Mesenchymal stem cell (in vitro differentiated cells and primary cell): ENCODE measurements around the gene GREM2.

Source experiments
- DNase-seq: peaks from one replicate; pipeline ENCODE4 v3.0.0-alpha.2; 2013
- H2AFZ ChIP-seq: one replicate; pipeline ENCODE4 v1.6.1; 2013; ENCODE audit warnings: low read depth, mild to moderate bottlenecking, control low read depth, inconsistent platforms, low read length, moderate library complexity
- H2AK5ac ChIP-seq: 2 replicates; pipeline ENCODE4 v1.6.1; 2013; ENCODE audit warnings: low read length, moderate library complexity, mild to moderate bottlenecking, inconsistent platforms; ENCODE audit not compliant: severe bottlenecking
- H2BK120ac ChIP-seq: one replicate; pipeline ENCODE4 v1.6.1; 2013; ENCODE audit warnings: low read depth, mild to moderate bottlenecking, inconsistent platforms, low read length, moderate library complexity
- H2BK12ac ChIP-seq, 2 experiments: one replicate each; pipeline ENCODE4 v1.6.1; 2013; ENCODE audit warnings: inconsistent platforms in 2 of 2, low read length in 2 of 2, mild to moderate bottlenecking in 2 of 2, moderate library complexity in 2 of 2, control low read depth in 1 of 2
- H2BK15ac ChIP-seq: one replicate; pipeline ENCODE4 v1.6.1; 2013; ENCODE audit warnings: mild to moderate bottlenecking, low read depth, inconsistent platforms; ENCODE audit not compliant: poor library complexity, severe bottlenecking
- H2BK5ac ChIP-seq: 2 replicates; pipeline ENCODE4 v1.6.1; 2013; ENCODE audit warnings: low read depth, mild to moderate bottlenecking, low read length, control low read depth, inconsistent platforms; ENCODE audit not compliant: poor library complexity, severe bottlenecking
- H3K14ac ChIP-seq, 2 experiments: one replicate each; pipeline ENCODE4 v1.6.1; 2013; ENCODE audit warnings: inconsistent platforms in 2 of 2, low read length in 2 of 2, control low read depth in 1 of 2, mild to moderate bottlenecking in 1 of 2, moderate library complexity in 1 of 2
- H3K18ac ChIP-seq, 2 experiments: one replicate each; pipeline ENCODE4 v1.6.1; 2013; ENCODE audit warnings: inconsistent platforms in 2 of 2, low read length in 2 of 2, control low read depth in 1 of 2, low read depth in 1 of 2, mild to moderate bottlenecking in 1 of 2
- H3K23ac ChIP-seq, 2 experiments: one replicate each; pipeline ENCODE4 v1.6.1; 2013; ENCODE audit warnings: inconsistent platforms in 2 of 2, low read length in 2 of 2, mild to moderate bottlenecking in 2 of 2, moderate library complexity in 2 of 2, control low read depth in 1 of 2
- H3K27ac ChIP-seq: 2 replicates; pipeline ENCODE4 v1.5.1; 2013; ENCODE audit warnings: mild to moderate bottlenecking, moderate library complexity, low read length, control low read depth, inconsistent platforms; ENCODE audit not compliant: poor library complexity, severe bottlenecking
- H3K27me3 ChIP-seq, 2 experiments: 2 replicates each; pipeline versions ENCODE4 v1.6.1 to v1.7.0; 2013; ENCODE audit warnings: low read length in 2 of 2, mild to moderate bottlenecking in 2 of 2, moderate library complexity in 2 of 2, control low read depth in 1 of 2, inconsistent platforms in 1 of 2; ENCODE audit not compliant: control insufficient read depth in 1 of 2, insufficient read depth in 1 of 2
- H3K36me3 ChIP-seq, 2 experiments: 2 replicates each; pipeline versions ENCODE4 v1.6.1 to v1.7.0; 2013; ENCODE audit warnings: low read length in 2 of 2, control low read depth in 1 of 2, inconsistent platforms in 1 of 2, low read depth in 1 of 2, mild to moderate bottlenecking in 1 of 2; ENCODE audit not compliant: insufficient read depth in 2 of 2, control insufficient read depth in 1 of 2
- H3K4ac ChIP-seq, 2 experiments: one replicate each; pipeline ENCODE4 v1.6.1; 2013; ENCODE audit warnings: inconsistent platforms in 2 of 2, low read length in 2 of 2, mild to moderate bottlenecking in 2 of 2, moderate library complexity in 2 of 2, control low read depth in 1 of 2, low read depth in 1 of 2
- H3K4me1 ChIP-seq: 2 replicates; pipeline ENCODE4 v1.6.1; 2013; ENCODE audit warnings: low read depth, low read length, control low read depth; ENCODE audit not compliant: control insufficient read depth, insufficient read depth
- H3K4me2 ChIP-seq: 2 replicates; pipeline ENCODE4 v1.6.1; 2013; ENCODE audit warnings: low read length, mild to moderate bottlenecking, inconsistent platforms; ENCODE audit not compliant: poor library complexity, severe bottlenecking
- H3K4me3 ChIP-seq, 2 experiments: 2 replicates each; pipeline versions ENCODE4 v1.5.1 to v1.7.0; 2013; ENCODE audit warnings: low read length in 2 of 2, mild to moderate bottlenecking in 2 of 2, control low read depth in 1 of 2, low read depth in 1 of 2; ENCODE audit not compliant: insufficient read depth in 1 of 2
- H3K79me1 ChIP-seq: replicated peaks from 2 replicates; pipeline ENCODE4 v1.6.1; 2013; ENCODE audit warnings: mild to moderate bottlenecking, control low read depth, low read length, inconsistent platforms; ENCODE audit not compliant: poor library complexity, severe bottlenecking
- H3K9ac ChIP-seq: 2 replicates; pipeline ENCODE4 v1.7.0; 2013; ENCODE audit warnings: mild to moderate bottlenecking, low read length, moderate library complexity
- H3K9me3 ChIP-seq: 2 replicates; pipeline ENCODE4 v1.7.0; 2013; ENCODE audit warnings: mild to moderate bottlenecking, low read length; ENCODE audit not compliant: control insufficient read depth
- H4K8ac ChIP-seq: one replicate; pipeline ENCODE4 v1.6.1; 2013; ENCODE audit warnings: inconsistent platforms, mild to moderate bottlenecking, low read length, moderate library complexity
- H4K91ac ChIP-seq: one replicate; pipeline ENCODE4 v1.6.1; 2013; ENCODE audit warnings: mild to moderate bottlenecking, low read length, inconsistent platforms
- WGBS: methylation state at CpG from one replicate; pipeline ENCODE4 v1.1.7; 2013; ENCODE audit warnings: mixed read lengths; 5-methylcytosine and 5-hydroxymethylcytosine counted together

Gene GREM2

GRCh38 chr1:240575981-240576662, 35.8 kb downstream of the GREM2 start:
- H3K4me3 ChIP-seq, result peak overlapping the region in 1 of 2 experiments; percentile 72
- no peak overlapping the region for H2BK120ac ChIP-seq
- peak; percentile 75 for DNase-seq
- no peak overlapping the region for H2BK15ac ChIP-seq
- no peak overlapping the region for H3K18ac ChIP-seq
- peaks cover 0 to 24% of the 10 kb centered on the region in 2 experiments for H3K36me3 ChIP-seq
- no peak overlapping the region for H2BK5ac ChIP-seq
- no peak overlapping the region for H3K4ac ChIP-seq
- H3K27me3 ChIP-seq, result no peaks in the 10 kb centered on the region
- 58% methylated on average over 3 of the region's 9 CpGs for WGBS
- no peaks in the 10 kb centered on the region for H3K79me1 ChIP-seq
- no peaks in the 10 kb centered on the region for H3K4me1 ChIP-seq
- H4K91ac ChIP-seq, result no peak overlapping the region
- no peak overlapping the region for H3K14ac ChIP-seq
- no peak overlapping the region for H2AFZ ChIP-seq
- no peak overlapping the region for H2AK5ac ChIP-seq
- no peaks in the 10 kb centered on the region for H3K9me3 ChIP-seq
- no peak overlapping the region for H3K27ac ChIP-seq
- H2BK12ac ChIP-seq, result no peak overlapping the region
- H3K23ac ChIP-seq, result no peak overlapping the region
- H3K4me2 ChIP-seq, result no peak overlapping the region
- H3K9ac ChIP-seq, result peak overlapping the region; percentile 90
- H4K8ac ChIP-seq, result no peak overlapping the region

- Histone ChIP-seq H4K91ac (no peak overlapping the region), H4K8ac (no peak overlapping the region), H3K79me1 (no peaks in the 10 kb centered on the region), H3K27me3 (no peaks in the 10 kb centered on the region), H3K9ac (no peak overlapping the region), H3K27ac (no peak overlapping the region), H3K18ac (no peak overlapping the region), H3K14ac (no peak overlapping the region), H2BK15ac (no peak overlapping the region), H3K4ac (no peak overlapping the region), H2BK5ac (no peak overlapping the region), H3K9me3 (no peaks in the 10 kb centered on the region), H2AFZ (no peak overlapping the region), H2AK5ac (no peak overlapping the region), H3K23ac (no peak overlapping the region), H3K4me2 (no peak overlapping the region), H3K36me3 (peaks cover 0 to 20% of the 10 kb centered on the region in 2 experiments), H3K4me1 (no peaks in the 10 kb centered on the region), H3K4me3 (no peak overlapping the region), H2BK120ac (no peak overlapping the region), H2BK12ac (no peak overlapping the region)
- 93% methylated on average over 1 of the region's 1 CpG for WGBS
- DNase-seq, result no peak
Measured at GRCh38 chr1:240572328-240572727, 39.6 kb downstream of the GREM2 start.

GRCh38 chr1:240571782-240572181, 40.2 kb downstream of the GREM2 start:
- no peak overlapping the region for H3K14ac ChIP-seq
- H3K4ac ChIP-seq, result no peak overlapping the region
- H4K8ac ChIP-seq, result no peak overlapping the region
- no peaks in the 10 kb centered on the region for H3K9me3 ChIP-seq
- H2AFZ ChIP-seq, result no peak overlapping the region
- no peak for DNase-seq
- H3K4me2 ChIP-seq, result no peak overlapping the region
- no peak overlapping the region for H2BK12ac ChIP-seq
- peaks cover 0 to 20% of the 10 kb centered on the region in 2 experiments for H3K36me3 ChIP-seq
- H2BK15ac ChIP-seq, result no peak overlapping the region
- no peaks in the 10 kb centered on the region for H3K79me1 ChIP-seq
- no peaks in the 10 kb centered on the region for H3K27me3 ChIP-seq
- H3K23ac ChIP-seq, result no peak overlapping the region
- 86% methylated on average over 5 of the region's 5 CpGs for WGBS
- no peak overlapping the region for H3K4me3 ChIP-seq
- H2AK5ac ChIP-seq, result no peak overlapping the region
- H2BK5ac ChIP-seq, result no peak overlapping the region
- no peaks in the 10 kb centered on the region for H3K4me1 ChIP-seq
- H4K91ac ChIP-seq, result no peak overlapping the region
- H3K18ac ChIP-seq, result no peak overlapping the region
- H3K27ac ChIP-seq, result no peak overlapping the region
- no peak overlapping the region for H2BK120ac ChIP-seq
- H3K9ac ChIP-seq, result no peak overlapping the region

- Histone ChIP-seq H4K91ac (no peak overlapping the region), H3K4me1 (no peaks in the 10 kb centered on the region), H3K9ac (no peak overlapping the region), H3K23ac (no peak overlapping the region), H3K14ac (no peak overlapping the region), H4K8ac (no peak overlapping the region), H3K9me3 (no peaks in the 10 kb centered on the region), H2AFZ (no peak overlapping the region), H2BK120ac (no peak overlapping the region), H3K27ac (no peak overlapping the region), H2BK5ac (no peak overlapping the region), H3K27me3 (no peaks in the 10 kb centered on the region), H3K36me3 (peaks cover 0 to 42% of the 10 kb centered on the region in 2 experiments), H2AK5ac (no peak overlapping the region), H2BK12ac (no peak overlapping the region), H3K18ac (no peak overlapping the region), H3K79me1 (no peaks in the 10 kb centered on the region), H3K4me2 (no peak overlapping the region), H2BK15ac (no peak overlapping the region), H3K4ac (no peak overlapping the region), H3K4me3 (no peak overlapping the region)
- DNase-seq, result no peak
- no CpG with 5 or more reads among the region's 2 CpGs for WGBS
Measured at GRCh38 chr1:240567066-240567465, 44.9 kb downstream of the GREM2 start.
